Skeletal muscle cell (primary cell): ENCODE data around the gene DDC.

Experiments used
- DNase-seq: peaks from one replicate; pipeline ENCODE4 v3.0.0-alpha.2; 2010; ENCODE audit warnings: low read depth
- H3K4me3 ChIP-seq: 2 replicates; pipeline ENCODE4 v1.5.1; 2011; ENCODE audit warnings: low read depth, mild to moderate bottlenecking, control low read depth, low read length, moderate library complexity

Gene DDC

GRCh38 chr7:50564640-50565558 lies at the start of gene DDC:
DDC (minus strand) TSS chr7:50565405; CDS start chr7:50544085, 21,320 bp downstream.
- DNase-seq, result no peak
- H3K4me3 ChIP-seq, result no peak within 1 kb of the TSS

- no peak overlapping the region for H3K4me3 ChIP-seq
- no peak for DNase-seq
Measured at GRCh38 chr7:50613473-50613872, 48.3 kb upstream of the DDC start.

- H3K4me3 ChIP-seq, result no peak overlapping the region
- DNase-seq, result no peak
Measured at GRCh38 chr7:50612704-50613103, 47.5 kb upstream of the DDC start.

GRCh38 chr7:50610521-50611277 lies 45.5 kb upstream of the DDC start:
- H3K4me3 ChIP-seq, result no peak overlapping the region
- DNase-seq, result peak; percentile 33

GRCh38 chr7:50608196-50608906 lies 43.1 kb upstream of the DDC start:
- no peak for DNase-seq
- H3K4me3 ChIP-seq, result no peak overlapping the region

GRCh38 chr7:50607524-50608125 lies 42.4 kb upstream of the DDC start:
- DNase-seq, result no peak
- no peak overlapping the region for H3K4me3 ChIP-seq

- DNase-seq, result no peak
- H3K4me3 ChIP-seq, result no peak overlapping the region
Measured at GRCh38 chr7:50605059-50605458, 39.9 kb upstream of the DDC start.

- no peak overlapping the region for H3K4me3 ChIP-seq
Measured at GRCh38 chr7:50603287-50603686, 38.1 kb upstream of the DDC start.

GRCh38 chr7:50599385-50599784 lies 34.2 kb upstream of the DDC start:
- no peak overlapping the region for H3K4me3 ChIP-seq
- no peak for DNase-seq

More at GRCh38 chr7:50603287-50603686, 38.1 kb upstream of the DDC start:
- no peak for DNase-seq

GRCh38 chr7:50598460-50599343 lies 33.5 kb upstream of the DDC start:
- no peak for DNase-seq
- H3K4me3 ChIP-seq, result no peak overlapping the region

- no peak for DNase-seq
- no peak overlapping the region for H3K4me3 ChIP-seq
Measured at GRCh38 chr7:50596484-50596883, 31.3 kb upstream of the DDC start.

- peak; percentile 20 for DNase-seq
Measured at GRCh38 chr7:50595491-50596102, 30.4 kb upstream of the DDC start.

GRCh38 chr7:50594734-50595485 lies 29.7 kb upstream of the DDC start:
- DNase-seq, result no peak
- no peak overlapping the region for H3K4me3 ChIP-seq

More at GRCh38 chr7:50595491-50596102, 30.4 kb upstream of the DDC start:
- H3K4me3 ChIP-seq, result no peak overlapping the region

GRCh38 chr7:50594136-50594535 lies 28.9 kb upstream of the DDC start:
- no peak overlapping the region for H3K4me3 ChIP-seq
- DNase-seq, result no peak

GRCh38 chr7:50592940-50593339 lies 27.7 kb upstream of the DDC start:
- DNase-seq, result no peak
- no peak overlapping the region for H3K4me3 ChIP-seq

- DNase-seq, result no peak
- H3K4me3 ChIP-seq, result no peak overlapping the region
Measured at GRCh38 chr7:50591480-50592438, 26.6 kb upstream of the DDC start.
